Kidney epithelial cell (primary cell): ENCODE measurements around the gene MOGAT3. TPM values are rescaled to one million over a fixed set of nuclear protein-coding genes. Genes with fewer than 3 reads are reported as not detected.
A peak's percentile ranks its signal among the peaks of the same experiment; 100 is the strongest.

Source experiments
- DNase-seq: peaks from one replicate; pipeline ENCODE4 v3.0.0-alpha.2; 2010; ENCODE audit warnings: low read depth
- H3K27me3 ChIP-seq: 2 replicates; pipeline ENCODE4 v1.6.0; 2011; ENCODE audit warnings: low read length; ENCODE audit not compliant: control insufficient read depth, insufficient read depth
- H3K36me3 ChIP-seq: 2 replicates; pipeline ENCODE4 v1.5.1; 2011; ENCODE audit warnings: low read length; ENCODE audit not compliant: control insufficient read depth, insufficient read depth
- H3K4me3 ChIP-seq: 2 replicates; pipeline ENCODE4 v1.5.1; 2011; ENCODE audit warnings: low read depth, mild to moderate bottlenecking, control low read depth, low read length
- total RNA-seq: library from RNA; depleted of rRNA; stranded (reverse); fragments of >200 nt; gene quantifications from 2 replicates; pipeline ENCODE4 v1.2.3, GENCODE V29; 2015
- TF ChIP-seq, protein P1 (sequence below): IDR thresholded peaks from 2 replicates; pipeline ENCODE4 v1.5.1; 2011; ENCODE audit warnings: mild to moderate bottlenecking, moderate library complexity, low read length, control low read depth, inconsistent platforms; ENCODE audit not compliant: insufficient read depth, poor library complexity, severe bottlenecking

The MOGAT3 gene
- total RNA-seq, 1 donor from 2014 or later, result not detected

GRCh38 chr7:101243646-101244374, 43.0 kb upstream of the MOGAT3 start:
- H3K36me3 ChIP-seq, result peaks cover 1% of the 10 kb centered on the region
- H3K27me3 ChIP-seq, result no peaks in the 10 kb centered on the region
- TF ChIP-seq, protein P1, sequence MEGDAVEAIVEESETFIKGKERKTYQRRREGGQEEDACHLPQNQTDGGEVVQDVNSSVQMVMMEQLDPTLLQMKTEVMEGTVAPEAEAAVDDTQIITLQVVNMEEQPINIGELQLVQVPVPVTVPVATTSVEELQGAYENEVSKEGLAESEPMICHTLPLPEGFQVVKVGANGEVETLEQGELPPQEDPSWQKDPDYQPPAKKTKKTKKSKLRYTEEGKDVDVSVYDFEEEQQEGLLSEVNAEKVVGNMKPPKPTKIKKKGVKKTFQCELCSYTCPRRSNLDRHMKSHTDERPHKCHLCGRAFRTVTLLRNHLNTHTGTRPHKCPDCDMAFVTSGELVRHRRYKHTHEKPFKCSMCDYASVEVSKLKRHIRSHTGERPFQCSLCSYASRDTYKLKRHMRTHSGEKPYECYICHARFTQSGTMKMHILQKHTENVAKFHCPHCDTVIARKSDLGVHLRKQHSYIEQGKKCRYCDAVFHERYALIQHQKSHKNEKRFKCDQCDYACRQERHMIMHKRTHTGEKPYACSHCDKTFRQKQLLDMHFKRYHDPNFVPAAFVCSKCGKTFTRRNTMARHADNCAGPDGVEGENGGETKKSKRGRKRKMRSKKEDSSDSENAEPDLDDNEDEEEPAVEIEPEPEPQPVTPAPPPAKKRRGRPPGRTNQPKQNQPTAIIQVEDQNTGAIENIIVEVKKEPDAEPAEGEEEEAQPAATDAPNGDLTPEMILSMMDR, result no peak
- no peak for DNase-seq
- peak overlapping the region; percentile 77 for H3K4me3 ChIP-seq

DNA sequence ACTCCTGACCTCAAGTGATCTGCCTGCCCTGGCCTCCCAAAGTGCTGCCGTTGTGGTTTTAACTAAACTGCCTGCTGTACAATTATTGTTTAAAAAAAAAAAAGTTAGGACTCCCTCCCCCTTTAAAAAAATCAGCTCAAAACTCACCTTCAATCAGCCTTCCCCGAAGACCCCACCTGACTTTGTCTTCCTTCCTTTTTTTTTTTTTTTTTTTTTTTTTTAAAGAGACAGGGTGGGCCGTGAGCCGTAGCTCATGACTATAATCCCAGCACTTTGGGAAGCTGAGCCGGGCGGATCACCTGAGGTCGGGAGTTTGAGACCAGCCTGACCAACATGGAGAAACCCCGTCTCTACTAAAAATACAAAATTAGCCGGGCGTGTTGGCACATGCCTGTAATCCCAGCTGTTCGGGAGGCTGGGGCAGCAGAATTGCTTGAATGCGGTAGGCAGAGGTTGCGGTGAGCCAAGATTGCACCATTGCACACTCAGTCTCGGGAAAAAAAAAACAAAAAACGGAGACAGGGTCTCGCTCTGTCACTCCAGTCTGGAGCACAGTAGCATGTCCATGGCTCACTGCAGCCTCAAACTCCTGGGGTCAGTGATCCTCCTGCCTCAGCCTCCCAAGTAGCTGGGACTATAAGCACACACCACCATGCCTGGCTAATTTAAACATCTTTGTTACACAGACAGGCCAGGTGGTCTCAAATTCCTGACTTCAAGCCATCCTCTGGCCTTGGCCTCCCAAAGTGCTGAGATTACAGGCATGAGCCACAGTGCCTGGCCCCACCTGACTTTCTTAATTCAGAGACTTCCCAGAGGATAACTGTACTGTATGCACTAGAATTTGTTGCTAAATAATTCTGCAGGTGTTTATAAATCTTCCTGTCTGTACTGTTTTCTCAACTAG, 40.9 kb upstream of the MOGAT3 start:
- no peak overlapping the region for H3K4me3 ChIP-seq
- H3K27me3 ChIP-seq, result no peaks in the 10 kb centered on the region
- no peak for DNase-seq
- TF ChIP-seq, protein P1, result no peak
- peaks cover 1% of the 10 kb centered on the region for H3K36me3 ChIP-seq

- Histone ChIP-seq H3K27me3 (no peaks in the 10 kb centered on the region), H3K4me3 (no peak overlapping the region), H3K36me3 (peaks cover 1% of the 10 kb centered on the region)
- no peak for DNase-seq
- TF ChIP-seq, protein P1, result no peak
These were observed 40.2 kb upstream of the MOGAT3 start for GRCh38 chr7:101241015-101241363.

- TF ChIP-seq, protein P1, result no peak
- DNase-seq, result no peak
- Histone ChIP-seq H3K36me3 (peaks cover 1% of the 10 kb centered on the region), H3K27me3 (no peaks in the 10 kb centered on the region), H3K4me3 (no peak overlapping the region)
These were observed 39.6 kb upstream of the MOGAT3 start for GRCh38 chr7:101240226-101241014.

- H3K27me3 ChIP-seq, result no peaks in the 10 kb centered on the region
- H3K4me3 ChIP-seq, result no peak overlapping the region
- DNase-seq, result no peak
- H3K36me3 ChIP-seq, result peaks cover 1% of the 10 kb centered on the region
- TF ChIP-seq, protein P1, result no peak
These were observed 39.0 kb upstream of the MOGAT3 start for GRCh38 chr7:101239951-101240220.
